Gastroesophageal sphincter (tissue), 3 donors: ENCODE measurements around the gene ZNF622.

Experiments
- POLR2A ChIP-seq, 2 donors: fragments of 450-650 bp; IDR thresholded peaks; one replicate each; pipeline ENCODE4 v1.6.1; 2017; ENCODE audit warnings: antibody characterized with exemption in 2 of 2, mild to moderate bottlenecking in 2 of 2, moderate library complexity in 1 of 2
- TF ChIP-seq, protein P1 (sequence below), 4 experiments: fragments of 200-600 bp in 2 of 4; fragments of 450-650 bp in 2 of 4; sonication (generic) in 1 of 4; IDR thresholded peaks; one replicate each; pipeline ENCODE4 v1.5.1; 2017 to 2019; ENCODE audit warnings: antibody characterized with exemption in 4 of 4, mild to moderate bottlenecking in 2 of 4, moderate library complexity in 2 of 4

DNA sequence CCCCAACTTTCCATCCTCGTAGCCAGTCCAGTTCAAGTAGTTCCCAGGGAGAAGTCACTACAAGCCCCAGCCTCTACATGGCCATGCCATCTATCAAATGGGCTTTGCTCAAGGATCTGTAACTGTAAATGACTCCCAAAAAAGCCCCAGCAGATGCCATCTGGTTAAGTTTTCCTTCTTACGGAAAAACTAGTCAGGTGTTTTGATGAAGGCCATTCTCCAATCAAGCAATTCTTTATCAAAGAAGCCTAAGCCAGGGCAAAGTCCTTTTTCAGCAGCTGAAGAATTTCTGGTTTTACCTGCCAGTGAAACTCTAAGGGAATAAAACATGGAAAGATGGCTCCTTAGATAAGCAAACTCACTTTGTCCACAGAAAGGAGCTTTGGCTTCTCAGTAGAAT, 21.9 kb upstream of the ZNF622 start:
- TF ChIP-seq, protein P1, sequence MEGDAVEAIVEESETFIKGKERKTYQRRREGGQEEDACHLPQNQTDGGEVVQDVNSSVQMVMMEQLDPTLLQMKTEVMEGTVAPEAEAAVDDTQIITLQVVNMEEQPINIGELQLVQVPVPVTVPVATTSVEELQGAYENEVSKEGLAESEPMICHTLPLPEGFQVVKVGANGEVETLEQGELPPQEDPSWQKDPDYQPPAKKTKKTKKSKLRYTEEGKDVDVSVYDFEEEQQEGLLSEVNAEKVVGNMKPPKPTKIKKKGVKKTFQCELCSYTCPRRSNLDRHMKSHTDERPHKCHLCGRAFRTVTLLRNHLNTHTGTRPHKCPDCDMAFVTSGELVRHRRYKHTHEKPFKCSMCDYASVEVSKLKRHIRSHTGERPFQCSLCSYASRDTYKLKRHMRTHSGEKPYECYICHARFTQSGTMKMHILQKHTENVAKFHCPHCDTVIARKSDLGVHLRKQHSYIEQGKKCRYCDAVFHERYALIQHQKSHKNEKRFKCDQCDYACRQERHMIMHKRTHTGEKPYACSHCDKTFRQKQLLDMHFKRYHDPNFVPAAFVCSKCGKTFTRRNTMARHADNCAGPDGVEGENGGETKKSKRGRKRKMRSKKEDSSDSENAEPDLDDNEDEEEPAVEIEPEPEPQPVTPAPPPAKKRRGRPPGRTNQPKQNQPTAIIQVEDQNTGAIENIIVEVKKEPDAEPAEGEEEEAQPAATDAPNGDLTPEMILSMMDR (IDR thresholded peaks at IDR 0.05), result no peak
- no peak for TF ChIP-seq POLR2A (IDR thresholded peaks at IDR 0.05)
